SK-N-SH treated with all-trans-retinoic acid at 6 μM for 48 hours (cell line): Measurements from ENCODE around the gene EMX1.

Experiments
- ATAC-seq: fragments of 200-7000 bp; cut with Tn5 transposase; 3 replicates; pipeline ENCODE4 v1.9.1; 2020; ENCODE audit warnings: mild to moderate bottlenecking, moderate library complexity
- ARNTL ChIP-seq: fragments of 450-650 bp; formaldehyde crosslinking; IDR thresholded peaks from 2 replicates; pipeline ENCODE4 v1.5.0; 2020; ENCODE audit warnings: low read depth, mild to moderate bottlenecking, moderate library complexity, borderline replicate concordance
- BACH2 ChIP-seq: fragments of 250-450 bp; sonication (Bioruptor Pico); IDR thresholded peaks from 2 replicates; pipeline ENCODE4 v1.9.0; 2021; ENCODE audit warnings: mild to moderate bottlenecking, borderline replicate concordance
- CREB5 ChIP-seq: fragments of 250-450 bp; sonication (Bioruptor Pico); IDR thresholded peaks from 2 replicates; pipeline ENCODE4 v1.5.1; 2020; ENCODE audit warnings: low read depth, mild to moderate bottlenecking, moderate library complexity
- CSDC2 ChIP-seq: fragments of 250-450 bp; sonication (Bioruptor Pico); IDR thresholded peaks from 2 replicates; pipeline ENCODE4 v1.5.0; 2020; ENCODE audit warnings: mild to moderate bottlenecking, moderate library complexity
- CSRNP3 ChIP-seq: fragments of 250-450 bp; sonication (Bioruptor Pico); IDR thresholded peaks from 2 replicates; pipeline ENCODE4 v1.5.1; 2021; ENCODE audit warnings: mild to moderate bottlenecking, moderate library complexity
- ESRRG ChIP-seq: fragments of 250-450 bp; sonication (Bioruptor Pico); IDR thresholded peaks from 2 replicates; pipeline ENCODE4 v1.6.1; 2021; ENCODE audit warnings: mild to moderate bottlenecking
- ISL1 ChIP-seq: fragments of 250-450 bp; sonication (Bioruptor Pico); IDR thresholded peaks from 2 replicates; pipeline ENCODE4 v2.1.2; 2022; ENCODE audit warnings: mild to moderate bottlenecking, moderate library complexity
- PATZ1 ChIP-seq: fragments of 250-450 bp; sonication (Bioruptor Pico); IDR thresholded peaks from 2 replicates; pipeline ENCODE4 v1.8.0; 2020; ENCODE audit warnings: mild to moderate bottlenecking, moderate library complexity, borderline replicate concordance
- POU6F1 ChIP-seq: fragments of 250-450 bp; sonication (Bioruptor Pico); IDR thresholded peaks from 2 replicates; pipeline ENCODE4 v1.8.0; 2021; ENCODE audit warnings: low read depth, mild to moderate bottlenecking, moderate library complexity, borderline replicate concordance
- PPARA ChIP-seq: fragments of 250-450 bp; sonication (Bioruptor Pico); IDR thresholded peaks from 2 replicates; pipeline ENCODE4 v1.5.0; 2020; ENCODE audit warnings: mild to moderate bottlenecking, borderline replicate concordance
- RARB ChIP-seq: fragments of 250-450 bp; sonication (Bioruptor Pico); IDR thresholded peaks from 2 replicates; pipeline ENCODE4 v1.8.0; 2021; ENCODE audit warnings: mild to moderate bottlenecking, moderate library complexity
- SNAI2 ChIP-seq: fragments of 250-450 bp; sonication (Bioruptor Pico); IDR thresholded peaks from 2 replicates; pipeline ENCODE4 v1.5.0; 2020; ENCODE audit warnings: mild to moderate bottlenecking, moderate library complexity
- TCF4 ChIP-seq: fragments of 250-450 bp; sonication (Bioruptor Pico); IDR thresholded peaks from 2 replicates; pipeline ENCODE4 v1.8.0; 2021; ENCODE audit warnings: mild to moderate bottlenecking, moderate library complexity, borderline replicate concordance
- TOX ChIP-seq: fragments of 250-450 bp; sonication (Bioruptor Pico); IDR thresholded peaks from 2 replicates; pipeline ENCODE4 v1.8.0; 2021; ENCODE audit warnings: mild to moderate bottlenecking, moderate library complexity, borderline replicate concordance
- TSHZ2 ChIP-seq: fragments of 250-450 bp; sonication (Bioruptor Pico); IDR thresholded peaks from 2 replicates; pipeline ENCODE4 v1.5.0; 2020; ENCODE audit warnings: mild to moderate bottlenecking, moderate library complexity
- ZC3H10 ChIP-seq: fragments of 250-450 bp; sonication (Bioruptor Pico); IDR thresholded peaks from 2 replicates; pipeline ENCODE4 v1.5.1; 2021; ENCODE audit warnings: mild to moderate bottlenecking, moderate library complexity
- ZFP3 ChIP-seq: fragments of 250-450 bp; sonication (Bioruptor Pico); IDR thresholded peaks from 2 replicates; pipeline ENCODE4 v1.5.0; 2020; ENCODE audit warnings: mild to moderate bottlenecking, moderate library complexity
- ZFP30 ChIP-seq: fragments of 450-650 bp; formaldehyde crosslinking; IDR thresholded peaks from 2 replicates; pipeline ENCODE4 v1.5.0; 2022; ENCODE audit warnings: mild to moderate bottlenecking, moderate library complexity
- ZNF565 ChIP-seq: fragments of 450-650 bp; formaldehyde crosslinking; conservative IDR thresholded peaks from 2 replicates; pipeline ENCODE4 v1.5.0; 2020; ENCODE audit warnings: low read depth, mild to moderate bottlenecking, moderate library complexity
- ZNF70 ChIP-seq: fragments of 450-650 bp; formaldehyde crosslinking; IDR thresholded peaks from 2 replicates; pipeline ENCODE4 v1.5.0; 2020; ENCODE audit warnings: mild to moderate bottlenecking, moderate library complexity
- ZNF8 ChIP-seq: fragments of 450-650 bp; formaldehyde crosslinking; IDR thresholded peaks from 2 replicates; pipeline ENCODE4 v1.5.0; 2020; ENCODE audit warnings: mild to moderate bottlenecking, moderate library complexity

Gene EMX1

GRCh38 chr2:72917138-72917876, at the start of gene EMX1:
EMX1 (plus strand) TSS chr2:72917519; CDS start chr2:72917853, 334 bp downstream.
- no peak for TF ChIP-seq ISL1 (CRISPR knock-in tag)
- TF ChIP-seq ZNF70 (CRISPR knock-in tag): no peak
- TF ChIP-seq CSRNP3 (CRISPR knock-in tag): no peak
- TF ChIP-seq ZNF565 (CRISPR knock-in tag): no peak
- TF ChIP-seq BACH2 (CRISPR knock-in tag): no peak
- TF ChIP-seq PPARA (CRISPR knock-in tag): no peak
- no peak for TF ChIP-seq ZFP3 (CRISPR knock-in tag)
- no peak for TF ChIP-seq SNAI2
- no peak for TF ChIP-seq POU6F1 (CRISPR knock-in tag)
- TF ChIP-seq ZFP30: no peak
- no peak for TF ChIP-seq ARNTL (CRISPR knock-in tag)
- TF ChIP-seq ESRRG (CRISPR knock-in tag): no peak
- no peak for TF ChIP-seq TSHZ2
- TF ChIP-seq TCF4: no peak
- TF ChIP-seq ZNF8 (CRISPR knock-in tag): no peak
- no peak for TF ChIP-seq RARB (CRISPR knock-in tag)
- no peak for TF ChIP-seq CSDC2 (CRISPR knock-in tag)
- peak; percentile 2; the same call in 1 of the 3 replicates for ATAC-seq

- no peak for ATAC-seq
Measured at GRCh38 chr2:72871060-72871459, 46.3 kb upstream of the EMX1 start.

GRCh38 chr2:72871880-72872279, 45.4 kb upstream of the EMX1 start:
- no peak for ATAC-seq
- no peak for TF ChIP-seq CSRNP3 (CRISPR knock-in tag)
- no peak for TF ChIP-seq ZNF8 (CRISPR knock-in tag)
- TF ChIP-seq CREB5 (CRISPR knock-in tag): no peak
- no peak for TF ChIP-seq ESRRG (CRISPR knock-in tag)
- no peak for TF ChIP-seq TOX (CRISPR knock-in tag)
- TF ChIP-seq ZC3H10 (CRISPR knock-in tag): no peak
- no peak for TF ChIP-seq TCF4
- no peak for TF ChIP-seq PPARA (CRISPR knock-in tag)
- no peak for TF ChIP-seq PATZ1 (CRISPR knock-in tag)

More at GRCh38 chr2:72871060-72871459, 46.3 kb upstream of the EMX1 start:
- TF ChIP-seq PPARA (CRISPR knock-in tag) (no peak), ZNF70 (CRISPR knock-in tag) (no peak), CSRNP3 (CRISPR knock-in tag) (no peak), CSDC2 (CRISPR knock-in tag) (no peak), ISL1 (CRISPR knock-in tag) (no peak), TCF4 (no peak)
